AG09319 (cell line): ENCODE results near the gene NT5DC2.

Experiments
- DNase-seq: peaks from one replicate; pipeline ENCODE4 v3.0.0-alpha.2; 2010; ENCODE audit warnings: low read depth; ENCODE audit errors: extremely low read depth
- CTCF ChIP-seq: IDR thresholded peaks from 2 replicates; pipeline ENCODE4 v1.5.1; 2011; ENCODE audit warnings: low read depth, mild to moderate bottlenecking, inconsistent platforms, low read length, moderate library complexity

The NT5DC2 gene

GRCh38 chr3:52495777-52496602, 37.7 kb downstream of the NT5DC2 start:
- no peak for DNase-seq
- TF ChIP-seq CTCF = no peak

- TF ChIP-seq CTCF = no peak
- no peak for DNase-seq
These were observed 38.7 kb downstream of the NT5DC2 start, which contains the start of gene STAB1 for GRCh38 chr3:52494886-52495495. STAB1 (plus strand) TSS chr3:52495338; CDS start chr3:52495414, 76 bp downstream.

GRCh38 chr3:52494445-52494844, 39.2 kb downstream of the NT5DC2 start:
- DNase-seq = no peak
- no peak for TF ChIP-seq CTCF

- no peak for TF ChIP-seq CTCF
- no peak for DNase-seq
These were observed 40.2 kb downstream of the NT5DC2 start for GRCh38 chr3:52493232-52494017.

GRCh38 chr3:52492059-52492458, 41.6 kb downstream of the NT5DC2 start:
- DNase-seq = no peak
- no peak for TF ChIP-seq CTCF

GRCh38 chr3:52490939-52491526, 42.6 kb downstream of the NT5DC2 start:
- TF ChIP-seq CTCF = no peak
- no peak for DNase-seq
